ENCODE results near the gene CEP126.

Gene CEP126

DNA sequence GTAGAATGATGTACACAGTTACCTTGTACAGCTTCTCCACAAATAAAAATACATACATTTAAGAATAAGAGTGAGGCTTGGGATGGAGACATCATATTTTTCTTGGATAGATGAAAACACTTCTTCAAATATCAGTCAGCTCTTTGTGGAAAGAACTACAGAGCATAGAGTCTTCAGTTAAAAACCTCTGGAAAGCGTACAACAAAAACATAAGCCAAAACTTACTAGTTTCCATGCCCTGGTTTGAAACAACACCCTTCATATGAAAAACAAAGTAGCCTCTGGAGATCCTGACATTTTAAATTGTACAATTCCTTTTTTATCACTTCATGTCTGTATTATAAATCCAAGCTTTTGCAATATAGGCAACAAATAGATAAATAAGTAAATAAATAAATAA, 7.0 kb upstream of the CEP126 start:
- H3K27ac ChIP-seq (ENCODE audit: insufficient read depth, low read depth, low read length, poor library complexity, severe bottlenecking): no peak overlapping the region
- whole genome bisulfite sequencing, 2 experiments: 94 to 100% methylated on average over 1 of the region's 1 CpG
- no peaks in the 10 kb centered on the region for H3K4me1 ChIP-seq (ENCODE audit: control insufficient read depth, insufficient read depth, low read length)
- H3K9me3 ChIP-seq (ENCODE audit: control insufficient read depth, low read length): no peaks in the 10 kb centered on the region
- no peak overlapping the region for H3K4me3 ChIP-seq (ENCODE audit: insufficient read depth, low read depth, low read length)
- no peaks in the 10 kb centered on the region for H3K27me3 ChIP-seq (ENCODE audit: control insufficient read depth, insufficient read depth, low read length, poor library complexity, severe bottlenecking)
- H3K36me3 ChIP-seq (ENCODE audit: control insufficient read depth, insufficient read depth, low read length): no peaks in the 10 kb centered on the region

DNA sequence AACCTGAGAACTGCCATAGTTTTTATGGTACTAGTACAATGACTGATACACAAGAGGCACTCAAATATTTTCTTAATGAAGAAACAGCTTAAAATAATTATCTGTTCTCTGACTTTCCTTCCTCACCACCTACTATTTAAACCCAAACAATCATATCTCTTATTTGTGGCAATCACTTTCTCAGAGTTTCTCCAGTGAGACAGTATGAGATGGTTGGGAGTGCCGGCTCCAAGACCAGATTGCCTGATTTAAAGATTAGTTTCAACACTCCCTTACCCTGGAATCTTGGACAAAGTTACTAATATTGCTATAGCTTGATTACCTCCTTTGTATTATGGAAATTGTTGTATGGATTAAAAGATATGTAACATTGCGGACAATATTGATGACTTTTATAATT, 5.7 kb upstream of the CEP126 start:
- Histone ChIP-seq H3K27ac (ENCODE audit: insufficient read depth, low read depth, low read length, poor library complexity, severe bottlenecking) (no peak overlapping the region), H3K36me3 (ENCODE audit: control insufficient read depth, insufficient read depth, low read length) (no peaks in the 10 kb centered on the region), H3K27me3 (ENCODE audit: control insufficient read depth, insufficient read depth, low read length, poor library complexity, severe bottlenecking) (no peaks in the 10 kb centered on the region), H3K9me3 (ENCODE audit: control insufficient read depth, low read length) (no peaks in the 10 kb centered on the region), H3K4me3 (ENCODE audit: insufficient read depth, low read depth, low read length) (no peak overlapping the region), H3K4me1 (ENCODE audit: control insufficient read depth, insufficient read depth, low read length) (no peaks in the 10 kb centered on the region)
- WGBS, 2 experiments: 83 to 100% methylated on average over 1 of the region's 2 CpGs

DNA sequence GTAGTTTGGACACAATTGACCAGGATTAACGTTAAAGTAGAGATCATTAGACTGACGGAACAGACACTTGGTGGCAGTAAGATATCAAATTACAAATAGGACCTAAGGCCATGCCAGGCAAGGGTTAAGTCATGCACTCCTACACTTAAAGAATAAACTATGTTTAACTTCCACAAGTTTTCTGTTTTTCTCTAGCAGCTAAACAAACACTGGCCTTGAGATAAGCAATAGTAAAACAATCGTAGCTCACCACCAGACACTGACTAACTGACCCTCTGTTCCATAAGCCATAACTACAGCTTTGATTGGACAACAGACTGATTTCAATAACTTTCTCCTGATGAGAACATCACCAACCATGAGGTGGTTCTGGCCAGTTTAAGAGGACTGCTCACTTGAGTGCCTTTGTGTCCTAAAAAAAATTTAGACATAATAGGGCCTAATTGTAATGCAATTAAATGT, 2.0 kb upstream of the CEP126 start:
- Histone ChIP-seq H3K4me1 (ENCODE audit: control insufficient read depth, insufficient read depth, low read length) (no peaks in the 10 kb centered on the region), H3K9me3 (ENCODE audit: control insufficient read depth, low read length) (no peaks in the 10 kb centered on the region), H3K36me3 (ENCODE audit: control insufficient read depth, insufficient read depth, low read length) (no peaks in the 10 kb centered on the region), H3K4me3 (ENCODE audit: insufficient read depth, low read depth, low read length) (no peak overlapping the region), H3K27me3 (ENCODE audit: control insufficient read depth, insufficient read depth, low read length, poor library complexity, severe bottlenecking) (no peaks in the 10 kb centered on the region), H3K27ac (ENCODE audit: insufficient read depth, low read depth, low read length, poor library complexity, severe bottlenecking) (no peak overlapping the region)
- WGBS, 2 experiments: 54% methylated on average over 3 of the region's 3 CpGs

DNA sequence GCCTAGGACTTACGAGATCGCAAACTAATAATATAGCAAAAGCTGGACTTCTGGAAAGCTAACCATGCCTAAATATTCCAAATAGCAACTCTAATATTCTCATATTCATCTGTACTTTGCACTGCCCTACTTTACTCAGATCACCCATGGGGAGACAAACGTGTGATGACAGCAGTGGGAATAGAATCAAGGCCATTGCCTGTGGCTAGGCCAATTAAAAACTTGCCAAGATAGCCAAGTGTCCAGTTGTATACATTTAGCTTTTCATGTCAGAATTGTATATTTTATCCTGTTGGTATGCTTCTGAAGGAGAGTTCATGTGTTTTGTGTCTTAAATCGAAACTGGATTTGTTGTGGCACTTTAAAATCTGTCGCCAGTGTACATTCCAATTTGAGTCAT, 1.2 kb upstream of the CEP126 start:
- Histone ChIP-seq H3K27ac (ENCODE audit: insufficient read depth, low read depth, low read length, poor library complexity, severe bottlenecking) (no peak overlapping the region), H3K27me3 (ENCODE audit: control insufficient read depth, insufficient read depth, low read length, poor library complexity, severe bottlenecking) (no peaks in the 10 kb centered on the region), H3K36me3 (ENCODE audit: control insufficient read depth, insufficient read depth, low read length) (no peaks in the 10 kb centered on the region), H3K4me3 (ENCODE audit: insufficient read depth, low read depth, low read length) (no peak overlapping the region), H3K4me1 (ENCODE audit: control insufficient read depth, insufficient read depth, low read length) (no peaks in the 10 kb centered on the region), H3K9me3 (ENCODE audit: control insufficient read depth, low read length) (no peaks in the 10 kb centered on the region)
- 95 to 96% methylated on average over 5 of the region's 5 CpGs for WGBS, 2 experiments

DNA sequence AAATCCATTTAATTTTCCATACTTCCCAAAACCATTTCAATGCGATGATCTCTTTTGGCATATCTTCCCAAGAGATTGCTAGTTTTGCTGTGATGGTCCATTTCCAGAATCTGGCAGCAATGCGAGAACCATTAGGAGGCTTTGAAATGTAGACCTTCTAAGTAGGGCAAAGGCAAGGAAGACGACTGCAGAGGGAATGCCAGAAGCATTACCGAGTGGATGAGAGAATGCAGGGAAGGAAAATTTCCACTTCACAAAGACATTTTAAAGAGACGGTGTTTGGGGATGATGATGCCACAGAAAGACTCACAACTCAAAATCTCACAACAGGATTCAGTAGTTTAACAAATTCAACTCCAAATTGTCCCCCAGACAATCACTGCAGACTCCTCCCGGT, 471 bp upstream of the CEP126 start:
- Histone ChIP-seq H3K27me3 (ENCODE audit: control insufficient read depth, insufficient read depth, low read length, poor library complexity, severe bottlenecking) (no peaks in the 10 kb centered on the region), H3K9me3 (ENCODE audit: control insufficient read depth, low read length) (no peaks in the 10 kb centered on the region), H3K4me3 (ENCODE audit: insufficient read depth, low read depth, low read length) (peak overlapping the region; percentile 59), H3K27ac (ENCODE audit: insufficient read depth, low read depth, low read length, poor library complexity, severe bottlenecking) (peak overlapping the region; percentile 79), H3K4me1 (ENCODE audit: control insufficient read depth, insufficient read depth, low read length) (no peaks in the 10 kb centered on the region), H3K36me3 (ENCODE audit: control insufficient read depth, insufficient read depth, low read length) (no peaks in the 10 kb centered on the region)
- 23 to 33% methylated on average over 4 to 6 of the region's 6 CpGs for WGBS, 2 experiments

DNA sequence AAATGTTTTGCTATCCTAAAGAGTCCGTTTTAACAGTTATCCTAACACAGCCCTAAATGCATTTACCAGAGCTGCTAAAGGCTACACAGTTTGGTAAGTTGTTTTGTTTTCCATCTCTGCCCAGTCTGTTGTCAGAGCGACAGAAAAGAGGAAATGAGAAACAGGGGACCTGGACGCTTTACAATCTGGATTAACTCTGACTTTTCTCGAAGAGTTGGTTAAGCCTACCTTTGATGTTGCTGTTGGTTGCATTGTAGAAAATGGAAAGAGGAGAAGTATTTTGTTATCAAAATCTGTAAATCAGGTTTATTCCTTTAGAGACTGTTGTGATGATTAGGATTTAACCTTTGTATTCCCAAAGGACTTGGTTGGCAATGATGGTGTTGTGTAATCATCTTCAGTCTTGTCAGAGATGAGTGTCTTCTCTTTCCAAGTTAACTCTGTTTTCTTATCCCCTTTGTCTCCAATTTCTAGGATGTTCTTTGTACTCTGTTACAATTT, 1.0 kb downstream of the CEP126 start:
- H3K36me3 ChIP-seq (ENCODE audit: control insufficient read depth, insufficient read depth, low read length): no peaks in the 10 kb centered on the region
- H3K4me3 ChIP-seq (ENCODE audit: insufficient read depth, low read depth, low read length): peak overlapping the region; percentile 59
- H3K9me3 ChIP-seq (ENCODE audit: control insufficient read depth, low read length): no peaks in the 10 kb centered on the region
- no peaks in the 10 kb centered on the region for H3K27me3 ChIP-seq (ENCODE audit: control insufficient read depth, insufficient read depth, low read length, poor library complexity, severe bottlenecking)
- no peaks in the 10 kb centered on the region for H3K4me1 ChIP-seq (ENCODE audit: control insufficient read depth, insufficient read depth, low read length)
- 52 to 70% methylated on average over 4 of the region's 4 CpGs for WGBS, 2 experiments
- no peak overlapping the region for H3K27ac ChIP-seq (ENCODE audit: insufficient read depth, low read depth, low read length, poor library complexity, severe bottlenecking)

DNA sequence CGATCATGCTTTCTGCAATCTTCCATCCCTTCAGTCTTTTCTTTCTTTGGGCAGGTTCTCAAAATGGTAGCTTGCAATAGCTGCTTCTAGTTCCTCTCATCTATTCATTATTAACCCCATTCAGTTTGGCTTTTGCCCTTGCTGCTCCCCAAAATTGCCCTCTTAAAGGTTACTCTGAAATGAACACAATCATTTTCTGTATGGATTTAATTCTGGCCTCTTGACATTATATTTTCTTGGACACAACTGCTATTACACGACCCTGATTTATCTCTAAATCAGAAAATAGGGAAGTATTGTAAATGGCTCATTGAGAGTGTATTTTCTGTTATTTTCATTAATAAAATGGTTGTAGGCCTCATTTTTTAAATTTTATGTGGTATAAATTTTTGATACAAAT, 1.6 kb downstream of the CEP126 start, which contains the start of gene ANGPTL5:
TSS of gene ANGPTL5 (minus strand) at position 101 of the 400 bp plus-strand sequence. CDS start 8,613 bp downstream, outside the sequence.
- Histone ChIP-seq H3K9me3 (ENCODE audit: control insufficient read depth, low read length) (no peaks in the 10 kb centered on the region), H3K4me1 (ENCODE audit: control insufficient read depth, insufficient read depth, low read length) (no peaks in the 10 kb centered on the region), H3K27ac (ENCODE audit: insufficient read depth, low read depth, low read length, poor library complexity, severe bottlenecking) (peak within 1 kb of the TSS; percentile 79), H3K27me3 (ENCODE audit: control insufficient read depth, insufficient read depth, low read length, poor library complexity, severe bottlenecking) (no peaks in the 10 kb centered on the region), H3K4me3 (ENCODE audit: insufficient read depth, low read depth, low read length) (peak within 1 kb of the TSS; percentile 59), H3K36me3 (ENCODE audit: control insufficient read depth, insufficient read depth, low read length) (no peaks in the 10 kb centered on the region)
- 93 to 98% methylated on average over 1 to 2 of the region's 2 CpGs for WGBS, 2 experiments

DNA sequence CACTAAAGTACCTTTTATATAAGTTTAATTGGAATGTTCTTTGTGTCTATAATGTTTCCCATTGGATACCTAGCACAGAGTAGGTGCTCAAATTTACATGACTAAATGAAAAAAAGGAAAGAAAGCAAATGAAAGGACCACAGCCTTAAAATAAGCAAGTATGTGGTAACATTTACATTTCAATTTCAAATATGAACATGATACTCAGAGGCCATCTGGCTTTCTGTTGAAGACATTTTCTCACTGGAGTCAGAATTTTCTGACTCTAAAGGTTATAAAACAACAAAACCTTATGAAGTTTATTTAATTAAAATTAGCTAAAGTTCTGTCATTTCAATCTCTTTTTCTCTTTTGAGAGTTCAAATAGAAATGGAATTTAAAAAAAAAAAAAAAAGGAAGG, 2.4 kb downstream of the CEP126 start:
- no peak overlapping the region for H3K27ac ChIP-seq (ENCODE audit: insufficient read depth, low read depth, low read length, poor library complexity, severe bottlenecking)
- H3K9me3 ChIP-seq (ENCODE audit: control insufficient read depth, low read length): no peaks in the 10 kb centered on the region
- no peaks in the 10 kb centered on the region for H3K36me3 ChIP-seq (ENCODE audit: control insufficient read depth, insufficient read depth, low read length)
- H3K4me3 ChIP-seq (ENCODE audit: insufficient read depth, low read depth, low read length): no peak overlapping the region
- H3K27me3 ChIP-seq (ENCODE audit: control insufficient read depth, insufficient read depth, low read length, poor library complexity, severe bottlenecking): no peaks in the 10 kb centered on the region
- H3K4me1 ChIP-seq (ENCODE audit: control insufficient read depth, insufficient read depth, low read length): no peaks in the 10 kb centered on the region

DNA sequence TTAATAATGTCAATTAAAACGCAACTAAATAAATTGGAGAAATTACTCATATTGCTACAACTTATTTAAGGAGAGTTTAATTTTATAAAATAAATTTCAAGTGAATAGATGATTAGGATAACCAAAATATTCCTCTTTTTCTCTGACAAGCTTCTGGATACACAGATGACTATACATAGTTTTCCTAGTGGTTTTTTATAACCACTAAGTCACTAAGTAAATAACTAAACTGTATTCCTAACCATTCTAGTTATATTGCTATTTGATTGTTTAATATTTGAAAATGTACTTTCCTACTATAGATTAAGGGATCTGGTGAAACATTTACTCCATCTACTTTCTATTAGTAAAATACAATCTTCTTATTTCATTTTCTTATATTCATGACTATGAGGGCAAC, 6.2 kb downstream of the CEP126 start:
- H3K4me1 ChIP-seq (ENCODE audit: control insufficient read depth, insufficient read depth, low read length): no peaks in the 10 kb centered on the region
- no peaks in the 10 kb centered on the region for H3K36me3 ChIP-seq (ENCODE audit: control insufficient read depth, insufficient read depth, low read length)
- no CpG with 5 or more reads among the region's 1 CpG for WGBS, 2 experiments
- H3K27me3 ChIP-seq (ENCODE audit: control insufficient read depth, insufficient read depth, low read length, poor library complexity, severe bottlenecking): no peaks in the 10 kb centered on the region
- H3K4me3 ChIP-seq (ENCODE audit: insufficient read depth, low read depth, low read length): no peak overlapping the region
- no peak overlapping the region for H3K27ac ChIP-seq (ENCODE audit: insufficient read depth, low read depth, low read length, poor library complexity, severe bottlenecking)
- H3K9me3 ChIP-seq (ENCODE audit: control insufficient read depth, low read length): no peaks in the 10 kb centered on the region

DNA sequence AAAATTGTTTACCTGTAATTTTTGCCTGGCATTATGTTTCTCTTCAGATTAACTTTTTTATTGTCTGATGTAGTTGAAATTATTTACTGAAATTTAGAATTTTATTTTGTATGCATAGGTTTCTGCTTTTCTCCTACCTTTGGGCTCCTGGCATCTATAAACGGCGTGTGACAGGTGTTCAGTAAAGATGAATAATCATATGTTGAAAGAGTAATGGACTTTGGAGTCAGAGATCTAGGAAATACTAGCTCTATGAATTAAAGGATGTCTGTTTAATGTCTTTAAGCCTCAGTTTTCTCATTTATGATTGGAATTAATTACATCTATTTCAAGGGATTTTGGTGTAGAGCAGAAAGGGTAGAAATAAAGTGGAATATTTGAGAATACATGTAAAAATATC, 8.7 kb downstream of the CEP126 start:
- Histone ChIP-seq H3K27ac (ENCODE audit: insufficient read depth, low read depth, low read length, poor library complexity, severe bottlenecking) (no peak overlapping the region), H3K27me3 (ENCODE audit: control insufficient read depth, insufficient read depth, low read length, poor library complexity, severe bottlenecking) (no peaks in the 10 kb centered on the region), H3K9me3 (ENCODE audit: control insufficient read depth, low read length) (no peaks in the 10 kb centered on the region), H3K36me3 (ENCODE audit: control insufficient read depth, insufficient read depth, low read length) (no peaks in the 10 kb centered on the region), H3K4me3 (ENCODE audit: insufficient read depth, low read depth, low read length) (no peak overlapping the region), H3K4me1 (ENCODE audit: control insufficient read depth, insufficient read depth, low read length) (no peaks in the 10 kb centered on the region)
- WGBS, 2 experiments: 99 to 100% methylated on average over 2 of the region's 2 CpGs
